SK-N-SH treated with all-trans-retinoic acid at 6 μM for 48 hours (cell line): ENCODE results near the gene YIF1A.

Source experiments
- ATAC-seq: fragments of 200-7000 bp; cut with Tn5 transposase; 3 replicates; pipeline ENCODE4 v1.9.1; 2020; ENCODE audit warnings: mild to moderate bottlenecking, moderate library complexity
- ARNTL ChIP-seq: fragments of 450-650 bp; formaldehyde crosslinking; IDR thresholded peaks from 2 replicates; pipeline ENCODE4 v1.5.0; 2020; ENCODE audit warnings: low read depth, mild to moderate bottlenecking, moderate library complexity, borderline replicate concordance
- BACH2 ChIP-seq: fragments of 250-450 bp; sonication (Bioruptor Pico); IDR thresholded peaks from 2 replicates; pipeline ENCODE4 v1.9.0; 2021; ENCODE audit warnings: mild to moderate bottlenecking, borderline replicate concordance
- CSDC2 ChIP-seq: fragments of 250-450 bp; sonication (Bioruptor Pico); IDR thresholded peaks from 2 replicates; pipeline ENCODE4 v1.5.0; 2020; ENCODE audit warnings: mild to moderate bottlenecking, moderate library complexity
- ESRRG ChIP-seq: fragments of 250-450 bp; sonication (Bioruptor Pico); IDR thresholded peaks from 2 replicates; pipeline ENCODE4 v1.6.1; 2021; ENCODE audit warnings: mild to moderate bottlenecking
- GLIS3 ChIP-seq: fragments of 250-450 bp; sonication (Bioruptor Pico); IDR thresholded peaks from 2 replicates; pipeline ENCODE4 v1.5.0; 2020; ENCODE audit warnings: mild to moderate bottlenecking, moderate library complexity
- ISL1 ChIP-seq: fragments of 250-450 bp; sonication (Bioruptor Pico); IDR thresholded peaks from 2 replicates; pipeline ENCODE4 v2.1.2; 2022; ENCODE audit warnings: mild to moderate bottlenecking, moderate library complexity
- OSR1 ChIP-seq: fragments of 250-450 bp; sonication (Bioruptor Pico); IDR thresholded peaks from 2 replicates; pipeline ENCODE4 v1.8.0; 2022; ENCODE audit warnings: moderate library complexity, mild to moderate bottlenecking, inconsistent platforms
- PPARA ChIP-seq: fragments of 250-450 bp; sonication (Bioruptor Pico); IDR thresholded peaks from 2 replicates; pipeline ENCODE4 v1.5.0; 2020; ENCODE audit warnings: mild to moderate bottlenecking, borderline replicate concordance
- RARB ChIP-seq: fragments of 250-450 bp; sonication (Bioruptor Pico); IDR thresholded peaks from 2 replicates; pipeline ENCODE4 v1.8.0; 2021; ENCODE audit warnings: mild to moderate bottlenecking, moderate library complexity
- SNAI2 ChIP-seq: fragments of 250-450 bp; sonication (Bioruptor Pico); IDR thresholded peaks from 2 replicates; pipeline ENCODE4 v1.5.0; 2020; ENCODE audit warnings: mild to moderate bottlenecking, moderate library complexity
- TCF4 ChIP-seq: fragments of 250-450 bp; sonication (Bioruptor Pico); IDR thresholded peaks from 2 replicates; pipeline ENCODE4 v1.8.0; 2021; ENCODE audit warnings: mild to moderate bottlenecking, moderate library complexity, borderline replicate concordance
- ZC3H10 ChIP-seq: fragments of 250-450 bp; sonication (Bioruptor Pico); IDR thresholded peaks from 2 replicates; pipeline ENCODE4 v1.5.1; 2021; ENCODE audit warnings: mild to moderate bottlenecking, moderate library complexity
- ZFP3 ChIP-seq: fragments of 250-450 bp; sonication (Bioruptor Pico); IDR thresholded peaks from 2 replicates; pipeline ENCODE4 v1.5.0; 2020; ENCODE audit warnings: mild to moderate bottlenecking, moderate library complexity
- ZFP30 ChIP-seq: fragments of 450-650 bp; formaldehyde crosslinking; IDR thresholded peaks from 2 replicates; pipeline ENCODE4 v1.5.0; 2022; ENCODE audit warnings: mild to moderate bottlenecking, moderate library complexity
- ZNF565 ChIP-seq: fragments of 450-650 bp; formaldehyde crosslinking; conservative IDR thresholded peaks from 2 replicates; pipeline ENCODE4 v1.5.0; 2020; ENCODE audit warnings: low read depth, mild to moderate bottlenecking, moderate library complexity
- ZNF70 ChIP-seq: fragments of 450-650 bp; formaldehyde crosslinking; IDR thresholded peaks from 2 replicates; pipeline ENCODE4 v1.5.0; 2020; ENCODE audit warnings: mild to moderate bottlenecking, moderate library complexity
- ZNF8 ChIP-seq: fragments of 450-650 bp; formaldehyde crosslinking; IDR thresholded peaks from 2 replicates; pipeline ENCODE4 v1.5.0; 2020; ENCODE audit warnings: mild to moderate bottlenecking, moderate library complexity
- TF ChIP-seq, protein P1 (sequence below): fragments of 250-450 bp; sonication (Bioruptor Pico); IDR thresholded peaks from 2 replicates; pipeline ENCODE4 v1.5.1; 2021; ENCODE audit warnings: mild to moderate bottlenecking, moderate library complexity
- TF ChIP-seq, protein P2 (sequence below): fragments of 250-450 bp; sonication (Bioruptor Pico); IDR thresholded peaks from 2 replicates; pipeline ENCODE4 v1.5.1; 2020; ENCODE audit warnings: low read depth, mild to moderate bottlenecking, moderate library complexity
- TF ChIP-seq, protein P3 (sequence below): fragments of 250-450 bp; sonication (Bioruptor Pico); IDR thresholded peaks from 2 replicates; pipeline ENCODE4 v1.8.0; 2021; ENCODE audit warnings: low read depth, mild to moderate bottlenecking, moderate library complexity, borderline replicate concordance
- TF ChIP-seq, protein P4 (sequence below): fragments of 250-450 bp; sonication (Bioruptor Pico); IDR thresholded peaks from 2 replicates; pipeline ENCODE4 v1.8.0; 2020; ENCODE audit warnings: mild to moderate bottlenecking, moderate library complexity, borderline replicate concordance

YIF1A gene

DNA sequence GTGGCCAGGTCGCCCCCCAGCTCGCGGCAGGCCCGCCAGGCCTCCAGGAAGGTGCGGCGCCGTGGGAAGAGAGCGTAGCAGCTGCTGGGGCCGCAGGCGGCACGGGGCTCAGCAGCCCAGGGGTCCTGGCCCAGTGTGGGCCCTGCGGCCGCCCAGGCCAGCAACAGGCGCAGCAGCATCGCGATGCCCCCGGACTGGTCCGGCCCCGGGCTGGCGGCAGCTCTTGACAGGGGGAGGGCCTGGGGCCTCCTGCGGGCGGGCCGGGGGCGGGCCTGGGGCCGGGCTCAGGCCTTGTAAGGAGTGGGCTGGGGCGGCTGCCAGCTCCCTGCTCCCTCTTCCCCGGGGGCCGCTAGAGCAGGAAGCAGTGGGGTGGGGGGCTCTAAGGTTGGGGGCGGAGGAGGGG is 27.9 kb upstream of the YIF1A start, which contains the start of gene CD248:
TSS of gene CD248 (minus strand) at position 196 of the 403 bp plus-strand sequence. CDS start at position 179, 17 bp downstream.
- ATAC-seq = no peak
- TF ChIP-seq ZNF8 = no peak
- TF ChIP-seq SNAI2 (CRISPR knock-in tag) = no peak
- TF ChIP-seq GLIS3 (CRISPR knock-in tag) = no peak
- TF ChIP-seq ZFP3 = no peak
- no peak for TF ChIP-seq ARNTL (CRISPR knock-in tag)
- TF ChIP-seq, protein P1, sequence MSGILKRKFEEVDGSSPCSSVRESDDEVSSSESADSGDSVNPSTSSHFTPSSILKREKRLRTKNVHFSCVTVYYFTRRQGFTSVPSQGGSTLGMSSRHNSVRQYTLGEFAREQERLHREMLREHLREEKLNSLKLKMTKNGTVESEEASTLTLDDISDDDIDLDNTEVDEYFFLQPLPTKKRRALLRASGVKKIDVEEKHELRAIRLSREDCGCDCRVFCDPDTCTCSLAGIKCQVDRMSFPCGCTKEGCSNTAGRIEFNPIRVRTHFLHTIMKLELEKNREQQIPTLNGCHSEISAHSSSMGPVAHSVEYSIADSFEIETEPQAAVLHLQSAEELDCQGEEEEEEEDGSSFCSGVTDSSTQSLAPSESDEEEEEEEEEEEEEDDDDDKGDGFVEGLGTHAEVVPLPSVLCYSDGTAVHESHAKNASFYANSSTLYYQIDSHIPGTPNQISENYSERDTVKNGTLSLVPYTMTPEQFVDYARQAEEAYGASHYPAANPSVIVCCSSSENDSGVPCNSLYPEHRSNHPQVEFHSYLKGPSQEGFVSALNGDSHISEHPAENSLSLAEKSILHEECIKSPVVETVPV = no peak
- TF ChIP-seq, protein P2, sequence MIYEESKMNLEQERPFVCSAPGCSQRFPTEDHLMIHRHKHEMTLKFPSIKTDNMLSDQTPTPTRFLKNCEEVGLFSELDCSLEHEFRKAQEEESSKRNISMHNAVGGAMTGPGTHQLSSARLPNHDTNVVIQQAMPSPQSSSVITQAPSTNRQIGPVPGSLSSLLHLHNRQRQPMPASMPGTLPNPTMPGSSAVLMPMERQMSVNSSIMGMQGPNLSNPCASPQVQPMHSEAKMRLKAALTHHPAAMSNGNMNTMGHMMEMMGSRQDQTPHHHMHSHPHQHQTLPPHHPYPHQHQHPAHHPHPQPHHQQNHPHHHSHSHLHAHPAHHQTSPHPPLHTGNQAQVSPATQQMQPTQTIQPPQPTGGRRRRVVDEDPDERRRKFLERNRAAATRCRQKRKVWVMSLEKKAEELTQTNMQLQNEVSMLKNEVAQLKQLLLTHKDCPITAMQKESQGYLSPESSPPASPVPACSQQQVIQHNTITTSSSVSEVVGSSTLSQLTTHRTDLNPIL (CRISPR knock-in tag) = no peak
- no peak for TF ChIP-seq ZNF565 (CRISPR knock-in tag)
- TF ChIP-seq ZC3H10 (CRISPR knock-in tag) = no peak
- no peak for TF ChIP-seq PPARA (CRISPR knock-in tag)

DNA sequence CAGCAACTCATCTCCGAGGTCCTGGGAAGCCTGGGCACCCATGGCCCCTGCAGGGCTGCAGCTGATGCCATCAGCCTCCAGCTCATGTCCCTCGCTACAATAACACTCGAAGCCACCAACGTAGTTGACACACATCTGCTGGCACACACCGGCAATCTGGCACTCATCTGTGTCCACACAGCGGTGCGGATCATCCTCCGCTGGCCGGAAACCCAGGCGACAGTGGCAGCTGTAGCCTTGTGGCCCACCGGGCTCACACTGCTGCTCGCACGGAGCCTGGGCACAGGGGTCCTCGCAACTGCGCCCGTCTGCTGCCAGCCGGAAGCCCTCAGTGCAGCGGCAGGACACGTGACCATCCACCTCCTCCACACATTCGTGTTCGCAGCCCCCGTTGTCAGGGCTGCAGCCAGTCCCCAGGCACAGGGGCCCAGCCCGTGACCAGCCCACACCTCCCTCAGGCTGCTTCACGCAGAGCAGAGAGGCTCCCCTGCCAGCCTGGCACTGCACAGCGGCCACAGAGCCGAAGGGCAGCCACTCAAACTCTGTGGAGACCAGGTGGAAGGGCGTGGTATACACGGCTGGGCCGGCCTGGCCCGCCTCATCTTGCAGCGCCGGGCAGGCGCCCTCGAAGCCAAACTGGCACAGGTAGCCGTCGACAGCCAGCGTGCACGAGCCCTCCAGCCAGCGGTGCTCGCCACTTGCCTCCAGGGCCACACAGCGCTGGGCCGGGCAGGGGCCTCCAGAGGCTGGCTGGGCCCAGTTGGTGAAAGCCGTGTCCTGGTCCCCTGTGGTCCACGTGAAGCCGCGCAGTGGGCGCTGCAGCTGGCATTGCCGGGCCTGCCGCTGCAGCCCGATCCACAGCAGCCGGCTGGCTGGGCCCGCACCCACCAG is 27.2 kb upstream of the YIF1A start:
- TF ChIP-seq ARNTL (CRISPR knock-in tag) = no peak
- TF ChIP-seq, protein P3, sequence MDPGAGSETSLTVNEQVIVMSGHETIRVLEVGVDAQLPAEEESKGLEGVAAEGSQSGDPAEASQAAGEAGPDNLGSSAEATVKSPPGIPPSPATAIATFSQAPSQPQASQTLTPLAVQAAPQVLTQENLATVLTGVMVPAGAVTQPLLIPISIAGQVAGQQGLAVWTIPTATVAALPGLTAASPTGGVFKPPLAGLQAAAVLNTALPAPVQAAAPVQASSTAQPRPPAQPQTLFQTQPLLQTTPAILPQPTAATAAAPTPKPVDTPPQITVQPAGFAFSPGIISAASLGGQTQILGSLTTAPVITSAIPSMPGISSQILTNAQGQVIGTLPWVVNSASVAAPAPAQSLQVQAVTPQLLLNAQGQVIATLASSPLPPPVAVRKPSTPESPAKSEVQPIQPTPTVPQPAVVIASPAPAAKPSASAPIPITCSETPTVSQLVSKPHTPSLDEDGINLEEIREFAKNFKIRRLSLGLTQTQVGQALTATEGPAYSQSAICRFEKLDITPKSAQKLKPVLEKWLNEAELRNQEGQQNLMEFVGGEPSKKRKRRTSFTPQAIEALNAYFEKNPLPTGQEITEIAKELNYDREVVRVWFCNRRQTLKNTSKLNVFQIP (CRISPR knock-in tag) = no peak
- TF ChIP-seq, protein P1 = no peak
- no peak for TF ChIP-seq OSR1 (CRISPR knock-in tag)
- TF ChIP-seq ZFP30 (CRISPR knock-in tag) = no peak
- no peak for TF ChIP-seq RARB (CRISPR knock-in tag)
- TF ChIP-seq GLIS3 (CRISPR knock-in tag) = no peak
- no peak for TF ChIP-seq PPARA (CRISPR knock-in tag)
- TF ChIP-seq SNAI2 (CRISPR knock-in tag) = no peak
- no peak for TF ChIP-seq BACH2
- no peak for TF ChIP-seq ZNF8
- TF ChIP-seq ZNF70 (CRISPR knock-in tag) = no peak
- TF ChIP-seq TCF4 (CRISPR knock-in tag) = no peak
- no peak for TF ChIP-seq ESRRG (CRISPR knock-in tag)
- TF ChIP-seq ZNF565 (CRISPR knock-in tag) = no peak
- TF ChIP-seq, protein P2 (CRISPR knock-in tag) = no peak
- no peak for TF ChIP-seq CSDC2 (CRISPR knock-in tag)
- no peak for TF ChIP-seq ISL1
- TF ChIP-seq, protein P4, sequence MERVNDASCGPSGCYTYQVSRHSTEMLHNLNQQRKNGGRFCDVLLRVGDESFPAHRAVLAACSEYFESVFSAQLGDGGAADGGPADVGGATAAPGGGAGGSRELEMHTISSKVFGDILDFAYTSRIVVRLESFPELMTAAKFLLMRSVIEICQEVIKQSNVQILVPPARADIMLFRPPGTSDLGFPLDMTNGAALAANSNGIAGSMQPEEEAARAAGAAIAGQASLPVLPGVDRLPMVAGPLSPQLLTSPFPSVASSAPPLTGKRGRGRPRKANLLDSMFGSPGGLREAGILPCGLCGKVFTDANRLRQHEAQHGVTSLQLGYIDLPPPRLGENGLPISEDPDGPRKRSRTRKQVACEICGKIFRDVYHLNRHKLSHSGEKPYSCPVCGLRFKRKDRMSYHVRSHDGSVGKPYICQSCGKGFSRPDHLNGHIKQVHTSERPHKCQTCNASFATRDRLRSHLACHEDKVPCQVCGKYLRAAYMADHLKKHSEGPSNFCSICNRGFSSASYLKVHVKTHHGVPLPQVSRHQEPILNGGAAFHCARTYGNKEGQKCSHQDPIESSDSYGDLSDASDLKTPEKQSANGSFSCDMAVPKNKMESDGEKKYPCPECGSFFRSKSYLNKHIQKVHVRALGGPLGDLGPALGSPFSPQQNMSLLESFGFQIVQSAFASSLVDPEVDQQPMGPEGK (CRISPR knock-in tag) = no peak
- no peak for TF ChIP-seq ZFP3
- no peak for ATAC-seq
